ENCODE measurements around the gene SLC20A1.

The SLC20A1 gene

DNA sequence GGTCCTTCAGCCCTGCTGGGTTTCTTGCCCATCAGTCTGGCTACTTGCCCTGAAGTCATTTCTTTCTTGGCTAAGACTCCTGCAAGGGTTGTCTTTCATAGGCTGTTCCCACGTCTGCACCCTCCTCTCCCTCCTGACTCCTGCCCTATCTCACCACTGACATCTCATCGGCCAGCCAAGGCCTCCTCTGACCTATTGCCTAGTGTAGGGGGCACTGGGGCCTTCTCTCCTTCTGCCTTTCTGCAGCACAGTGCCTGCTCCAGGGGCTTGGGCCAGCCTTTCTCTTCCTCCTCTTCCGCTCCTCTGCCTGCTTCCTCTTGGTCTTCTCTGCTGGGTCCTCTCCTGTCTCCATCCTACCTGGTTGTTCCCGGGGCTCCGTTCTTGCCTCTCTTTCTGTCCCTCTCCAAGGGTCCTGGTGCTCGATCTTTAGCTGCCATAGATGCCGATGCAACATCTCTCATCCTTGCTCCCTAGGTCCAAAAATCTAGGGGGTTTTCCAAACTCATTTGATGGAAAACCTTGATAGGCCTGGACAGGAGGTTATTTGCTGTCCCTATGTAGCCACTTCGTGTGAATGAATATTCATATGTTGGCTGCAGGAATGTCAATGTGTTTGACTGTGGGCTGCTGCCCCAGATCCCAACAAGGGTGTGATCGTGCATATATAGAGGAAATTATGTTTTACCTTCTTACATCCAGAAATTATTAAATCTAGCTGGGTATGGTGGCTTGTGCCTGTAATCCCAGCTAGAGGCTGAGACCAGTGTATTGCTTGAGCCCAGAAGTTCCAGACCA is 65.4 kb downstream of the SLC20A1 start:
- no peak for DNase-seq (ENCODE audit: insufficient read length, low spot score)
- FAIRE-seq: no peak
- TF ChIP-seq POLR2AphosphoS5 (IDR thresholded peaks at IDR 0.05; ENCODE audit: low read depth, low read length) (no peak), PAX5 (IDR thresholded peaks at IDR 0.05; ENCODE audit: insufficient read depth, low read length, severe bottlenecking) (no peak), TAF1 (IDR thresholded peaks at IDR 0.05; ENCODE audit: low read depth, low read length) (no peak), POLR2A (IDR thresholded peaks at IDR 0.05; ENCODE audit: low read depth, low read length) (no peak), POU2F2 (IDR thresholded peaks at IDR 0.05; ENCODE audit: low read depth, low read length) (no peak), SPI1 (IDR thresholded peaks at IDR 0.05; ENCODE audit: low read depth, low read length) (no peak)

DNA sequence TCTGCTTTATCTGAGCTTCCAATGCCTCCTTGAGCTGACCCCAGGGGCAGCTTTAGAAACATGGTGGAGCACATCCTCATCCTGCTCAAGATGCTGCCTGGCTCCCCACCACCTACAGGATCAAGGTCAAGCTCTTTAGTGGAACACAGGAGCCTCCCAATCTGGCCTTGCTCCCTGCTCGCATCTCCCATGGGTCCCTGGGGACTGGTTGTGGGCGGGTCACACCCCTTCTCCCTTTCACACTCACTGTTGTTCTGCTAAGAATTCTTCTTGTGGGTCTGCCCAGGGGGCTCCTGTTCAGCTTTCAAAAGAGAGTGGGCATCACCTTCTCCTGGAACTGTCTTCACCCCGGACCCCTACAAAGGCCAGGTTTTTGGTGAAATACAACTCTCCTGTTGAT is 66.7 kb downstream of the SLC20A1 start:
- DNase-seq (ENCODE audit: insufficient read length, low spot score): no peak
- FAIRE-seq: no peak
- TF ChIP-seq POU2F2 (IDR thresholded peaks at IDR 0.05; ENCODE audit: low read depth, low read length): no peak
- TF ChIP-seq POLR2A (IDR thresholded peaks at IDR 0.05; ENCODE audit: low read depth, low read length): no peak
- TF ChIP-seq PAX5 (IDR thresholded peaks at IDR 0.05; ENCODE audit: insufficient read depth, low read length, severe bottlenecking): no peak

DNA sequence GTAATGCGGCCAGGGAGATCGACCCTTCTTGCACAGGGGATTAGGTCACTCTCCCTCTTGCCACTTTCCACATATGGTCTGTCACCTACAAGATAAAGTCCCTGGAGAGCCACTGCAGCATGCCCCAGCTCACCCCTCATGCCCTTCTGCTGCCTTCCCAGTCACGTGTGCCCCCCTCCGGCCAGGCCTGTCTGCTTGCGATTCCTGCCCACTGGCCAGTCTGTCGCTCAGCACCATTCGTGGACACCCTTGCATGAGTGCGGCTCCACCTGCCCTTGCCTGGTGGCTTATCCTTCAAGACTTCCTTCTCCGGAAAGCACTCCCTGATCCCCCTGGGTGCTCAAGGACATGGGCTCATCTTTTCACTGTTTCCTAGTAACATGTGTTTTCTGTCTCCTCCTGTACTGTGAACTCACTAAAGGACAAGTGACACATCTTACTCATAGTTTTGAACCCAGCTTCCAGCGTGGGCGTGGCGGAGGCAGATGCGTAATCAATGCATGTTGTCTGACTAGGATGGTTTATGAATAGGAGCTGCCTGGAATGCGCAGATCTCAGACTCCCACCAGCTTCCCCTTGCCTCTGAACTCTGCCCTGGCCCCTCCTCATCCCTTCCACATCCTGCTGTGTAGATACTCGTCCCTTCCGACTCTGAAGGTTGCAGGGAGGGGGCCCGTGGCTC is 67.3 kb downstream of the SLC20A1 start:
- TF ChIP-seq PAX5 (IDR thresholded peaks at IDR 0.05; ENCODE audit: insufficient read depth, low read length, severe bottlenecking) (no peak), POLR2AphosphoS5 (IDR thresholded peaks at IDR 0.05; ENCODE audit: low read depth, low read length) (no peak), POLR2A (IDR thresholded peaks at IDR 0.05; ENCODE audit: low read depth, low read length) (no peak), POU2F2 (IDR thresholded peaks at IDR 0.05; ENCODE audit: low read depth, low read length) (no peak), SPI1 (IDR thresholded peaks at IDR 0.05; ENCODE audit: low read depth, low read length) (no peak), TAF1 (IDR thresholded peaks at IDR 0.05; ENCODE audit: low read depth, low read length) (no peak)
- DNase-seq (ENCODE audit: insufficient read length, low spot score) (no peak), FAIRE-seq (no peak)

All from GM12891 (cell line).